IMR-90 (cell line): Measurements from ENCODE around the gene AVPI1. TPM values are rescaled to one million over a fixed set of nuclear protein-coding genes. Genes with fewer than 3 reads are reported as not detected.
A peak's percentile ranks its signal among the peaks of the same experiment; 100 is the strongest.

Experiments used
- ATAC-seq: fragments of 200-7000 bp; cut with Tn5 transposase; 2 replicates; pipeline ENCODE4 v1.9.1; 2020; ENCODE audit warnings: low read depth, mild to moderate bottlenecking, moderate library complexity
- BruUV-seq: library from RNA; stranded (reverse); fragments of 400-500 nt; replicated peaks from 2 replicates; lab custom pipeline; 2021; lab: Mats Ljungman, UMichigan
- CTCF ChIA-PET: fragments of 300-600 bp; formaldehyde crosslinking; extraction: SDS; loops from one replicate; lab custom pipeline; 2021; ENCODE audit warnings: antibody characterized with exemption; lab: Yijun Ruan, JAX
- POLR2A ChIA-PET: fragments of 300-600 bp; sonication (Branson Sonifier 250); formaldehyde crosslinking; loops from one replicate; lab custom pipeline; 2022; ENCODE audit warnings: antibody characterized with exemption; ENCODE audit not compliant: unreplicated experiment; lab: Charles Lee
- DNase-seq: peaks from one replicate; pipeline ENCODE4 v3.0.0; 2013
- H2AFZ ChIP-seq: replicated peaks from 2 replicates; pipeline ENCODE3; 2013; ENCODE audit warnings: low read length, mild to moderate bottlenecking; ENCODE audit not compliant: poor library complexity
- H2AK5ac ChIP-seq: 2 replicates; pipeline ENCODE4 v1.6.1; 2013; ENCODE audit warnings: low read depth, low read length, inconsistent platforms
- H2AK9ac ChIP-seq: replicated peaks from 2 replicates; pipeline ENCODE3; 2013; ENCODE audit warnings: mild to moderate bottlenecking, low read depth, low read length, moderate library complexity; ENCODE audit not compliant: poor library complexity
- H2BK120ac ChIP-seq: 2 replicates; pipeline ENCODE4 v1.6.1; 2013; ENCODE audit warnings: low read depth, low read length, inconsistent platforms
- H2BK15ac ChIP-seq: 3 replicates; pipeline ENCODE4 v1.6.1; 2013; ENCODE audit warnings: low read depth, low read length, inconsistent platforms
- H2BK20ac ChIP-seq: 2 replicates; pipeline ENCODE4 v1.6.1; 2013; ENCODE audit warnings: low read depth, mild to moderate bottlenecking, inconsistent platforms, low read length, moderate library complexity
- H2BK5ac ChIP-seq: 2 replicates; pipeline ENCODE4 v1.6.1; 2013; ENCODE audit warnings: mild to moderate bottlenecking, low read depth, low read length, inconsistent platforms; ENCODE audit not compliant: poor library complexity, severe bottlenecking
- H3K14ac ChIP-seq: replicated peaks from 2 replicates; pipeline ENCODE4 v1.6.1; 2013; ENCODE audit warnings: low read depth, low read length, inconsistent platforms
- H3K18ac ChIP-seq: 2 replicates; pipeline ENCODE4 v1.6.1; 2013; ENCODE audit warnings: low read depth, low read length, control low read depth
- H3K23ac ChIP-seq: 2 replicates; pipeline ENCODE4 v1.6.1; 2013; ENCODE audit warnings: low read depth, low read length, inconsistent platforms
- H3K27ac ChIP-seq: 2 replicates; pipeline ENCODE4 v1.5.1; 2013; ENCODE audit warnings: mild to moderate bottlenecking, control low read depth, low read length; ENCODE audit not compliant: insufficient read depth
- H3K27me3 ChIP-seq: 2 replicates; pipeline ENCODE4 v1.6.1; 2013; ENCODE audit warnings: low read length; ENCODE audit not compliant: control insufficient read depth, insufficient read depth
- H3K36me3 ChIP-seq: 2 replicates; pipeline ENCODE4 v1.6.1; 2013; ENCODE audit warnings: low read length, mixed read lengths; ENCODE audit not compliant: control insufficient read depth, insufficient read depth
- H3K4ac ChIP-seq: 2 replicates; pipeline ENCODE4 v1.6.1; 2013; ENCODE audit warnings: low read depth, low read length, inconsistent platforms
- H3K4me1 ChIP-seq: 2 replicates; pipeline ENCODE4 v1.6.1; 2013; ENCODE audit warnings: low read length, mixed read lengths; ENCODE audit not compliant: control insufficient read depth, insufficient read depth
- H3K4me2 ChIP-seq: 2 replicates; pipeline ENCODE4 v1.6.1; 2013; ENCODE audit warnings: low read depth, mild to moderate bottlenecking, control low read depth, low read length, moderate library complexity
- H3K4me3 ChIP-seq: 2 replicates; pipeline ENCODE4 v1.5.1; 2013; ENCODE audit warnings: low read depth, mild to moderate bottlenecking, control low read depth, low read length, moderate library complexity; ENCODE audit not compliant: insufficient read depth
- H3K56ac ChIP-seq: 2 replicates; pipeline ENCODE4 v1.6.1; 2013; ENCODE audit warnings: low read length, inconsistent platforms; ENCODE audit not compliant: insufficient read depth; ENCODE audit errors: extremely low read depth
- H3K79me1 ChIP-seq, 2 experiments: 2 replicates each; pipeline ENCODE4 v1.6.1; 2013; ENCODE audit warnings: low read length in 2 of 2, inconsistent platforms in 1 of 2, low read depth in 1 of 2
- H3K9ac ChIP-seq: 2 replicates; pipeline ENCODE4 v1.6.1; 2013; ENCODE audit warnings: low read depth, low read length, control low read depth
- H3K9me1 ChIP-seq: 2 replicates; pipeline ENCODE4 v1.6.1; 2013; ENCODE audit warnings: low read length, inconsistent platforms; ENCODE audit not compliant: insufficient read depth
- H3K9me3 ChIP-seq: 2 replicates; pipeline ENCODE4 v1.6.1; 2013; ENCODE audit warnings: low read length; ENCODE audit not compliant: control insufficient read depth, insufficient read depth
- H4K20me1 ChIP-seq: 2 replicates; pipeline ENCODE4 v1.6.1; 2013; ENCODE audit warnings: low read length, inconsistent platforms; ENCODE audit not compliant: insufficient read depth
- H4K5ac ChIP-seq: 2 replicates; pipeline ENCODE4 v1.6.1; 2013; ENCODE audit warnings: mild to moderate bottlenecking, low read depth, low read length, control low read depth
- H4K8ac ChIP-seq, 2 experiments: 2 replicates each; pipeline ENCODE4 v1.6.1; 2013; ENCODE audit warnings: low read depth in 2 of 2, low read length in 2 of 2, control low read depth in 1 of 2, inconsistent platforms in 1 of 2
- H4K91ac ChIP-seq: 2 replicates; pipeline ENCODE4 v1.6.1; 2013; ENCODE audit warnings: low read depth, low read length, inconsistent platforms; ENCODE audit not compliant: insufficient read depth
- POLR2A ChIP-seq: IDR thresholded peaks from 2 replicates; pipeline ENCODE4 v1.6.1; 2012; ENCODE audit warnings: mild to moderate bottlenecking, low read depth, low read length
- USF2 ChIP-seq: fragments of 150-350 bp; IDR thresholded peaks from 2 replicates; pipeline ENCODE4 v1.6.1; 2017; ENCODE audit warnings: mild to moderate bottlenecking, antibody characterized with exemption, low read length, low read depth
- WGBS, 2 experiments: methylation state at CpG; one replicate each; pipeline versions ENCODE4 v1.1.5 to v1.1.7; 2013; ENCODE audit warnings: missing lambda C conversion rate in 2 of 2; ENCODE audit not compliant: insufficient read length in 1 of 2; ENCODE audit errors: extremely low coverage in 2 of 2; 5-methylcytosine and 5-hydroxymethylcytosine counted together
- dilution Hi-C: fragments of 300-500 bp; cut with HindIII; formaldehyde crosslinking; loops from one replicate; pipeline ENCODE4 v1.14.3; 2018; ENCODE audit warnings: low sequenced_read_pairs; ENCODE audit not compliant: unreplicated experiment
- in situ Hi-C: fragments of 300-500 bp; cut with MboI; formaldehyde crosslinking; loops from 3 replicates; pipeline ENCODE4 v1.14.3; 2019; ENCODE audit warnings: low sequenced_read_pairs, inconsistent platforms, mixed read lengths
- intact Hi-C: fragments of 100-400 bp; cut with micrococcal nuclease; formaldehyde crosslinking; loops from 2 replicates; pipeline ENCODE4 v1.10.0; 2022
- polyA plus RNA-seq, 3 experiments: library from polyadenylated mRNA; depleted of rRNA; stranded (reverse); fragments of >200 nt; gene quantifications; 2 replicates each; pipeline ENCODE4 v1.2.3, GENCODE V29; 2012; ENCODE audit warnings: low replicate concordance in 1 of 3
- total RNA-seq: library from RNA; depleted of rRNA; stranded (reverse); fragments of >200 nt; gene quantifications from 2 replicates; pipeline ENCODE4 v1.2.3, GENCODE V29; 2012

Gene AVPI1
- total and polyA plus RNA-seq, 2 of the 4 experiments (the other 2 are of a cell fraction), result 26.7 to 29.8 TPM

- H3K27me3 ChIP-seq, result no peaks in the 10 kb centered on the region
- no peaks in the 10 kb centered on the region for H4K20me1 ChIP-seq
- H3K14ac ChIP-seq, result no peak overlapping the region
- no peak overlapping the region for H3K23ac ChIP-seq
- intact Hi-C loops, result no loop called here
- POLR2A ChIA-PET, result no interaction called here
- in situ Hi-C loops, result no loop called here
- BruUV-seq, result no TSS peak
- CTCF ChIA-PET, result no interaction called here
- H3K18ac ChIP-seq, result no peak overlapping the region
- H4K8ac ChIP-seq, result no peak overlapping the region
- H2BK120ac ChIP-seq, result 0 out of 2 replicates have a peak overlapping the region, but pooled peaks have one; percentile 29
- H3K4me1 ChIP-seq, result peaks cover 6% of the 10 kb centered on the region
- H2AK9ac ChIP-seq, result peak overlapping the region; percentile 3
- H2BK15ac ChIP-seq, result no peak overlapping the region
- H3K56ac ChIP-seq, result no peak overlapping the region
- no peak overlapping the region for H3K27ac ChIP-seq
- no peak overlapping the region for H3K9ac ChIP-seq
- peaks cover 10% of the 10 kb centered on the region for H3K9me1 ChIP-seq
- H3K4me3 ChIP-seq, result no peak overlapping the region
- dilution Hi-C loops, result no loop called here
- no peak overlapping the region for H3K4me2 ChIP-seq
- peak overlapping the region; percentile 4; the same call in 1 of the 2 replicates for H2AK5ac ChIP-seq
- H3K79me1 ChIP-seq, result peaks cover 0 to 4% of the 10 kb centered on the region in 2 experiments; a peak in 1 of 4 replicates
- H3K9me3 ChIP-seq, result no peaks in the 10 kb centered on the region
- H3K36me3 ChIP-seq, result no peaks in the 10 kb centered on the region
- H2AFZ ChIP-seq, result no peak overlapping the region
- 75% methylated on average over 4 of the region's 11 CpGs; no CpG with 5 or more reads in 1 of the 2 experiments for WGBS, 2 experiments
- no peak overlapping the region for H4K91ac ChIP-seq
- DNase-seq (no peak), ATAC-seq (no peak)
- no peak overlapping the region for H2BK5ac ChIP-seq
- TF ChIP-seq USF2 (no peak), POLR2A (no peak)
- no peak overlapping the region for H2BK20ac ChIP-seq
- no peak overlapping the region for H3K4ac ChIP-seq
- H4K5ac ChIP-seq, result no peak overlapping the region
Measured at GRCh38 chr10:97707134-97707861, 20.3 kb upstream of the AVPI1 start.
